ENCODE measurements around the gene SRPX. TPM values are rescaled to one million over a fixed set of nuclear protein-coding genes. Genes with fewer than 3 reads are reported as not detected.

Gene SRPX
- total and polyA plus RNA-seq, 8 donors, result 2.3 to 23.6 (median 12.6) TPM

DNA sequence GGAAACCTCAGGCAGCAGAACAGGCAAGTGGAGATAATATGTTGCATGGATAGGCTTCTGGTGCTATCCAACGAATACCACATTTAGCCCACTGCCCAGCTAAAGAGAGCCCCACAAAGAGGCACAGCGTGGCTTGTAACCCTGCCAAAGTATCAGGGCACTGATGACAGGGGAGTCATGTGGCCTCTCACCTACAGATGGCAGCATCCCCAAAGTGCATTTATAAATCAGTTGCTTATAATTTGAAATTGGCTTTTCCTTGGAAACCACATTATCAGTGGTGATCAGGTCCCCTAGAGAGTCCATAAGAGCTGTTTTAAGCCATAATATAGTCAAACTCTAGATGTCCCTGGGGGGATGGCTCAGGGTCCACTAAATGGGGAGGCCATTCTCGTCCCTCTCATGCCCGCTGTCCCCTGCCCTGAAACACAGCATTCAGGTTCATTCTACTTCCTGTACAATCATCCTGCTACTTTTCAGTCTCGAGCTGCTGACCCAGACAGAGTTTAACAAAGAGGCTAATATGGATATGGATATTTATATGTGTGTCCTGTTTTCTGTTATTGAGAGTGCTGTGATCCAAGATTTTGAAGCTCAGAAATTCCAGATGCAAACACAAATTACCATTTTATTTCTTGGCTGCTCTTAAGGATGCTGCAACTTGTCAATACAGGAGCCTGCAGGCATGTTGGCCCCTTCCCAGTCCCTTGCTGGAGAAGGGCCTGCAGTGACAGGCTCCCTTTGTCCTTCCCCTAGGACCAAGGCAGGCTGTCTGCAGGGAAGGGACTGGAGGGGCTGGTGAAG, 28.5 kb downstream of the SRPX start:
- Histone ChIP-seq H3K4me3 (no peak overlapping the region), H3K4me1 (no peaks in the 10 kb centered on the region), H3K27me3 (peaks cover 0 to 6% (median 0%) of the 10 kb centered on the region in 4 donors), H3K27ac (no peak overlapping the region), H3K36me3 (no peaks in the 10 kb centered on the region), H3K9me3 (no peaks in the 10 kb centered on the region)
- WGBS, 2 donors, result 40 to 46% methylated on average over 5 of the region's 5 CpGs
- FAIRE-seq, result no peak
- intact Hi-C loops (cut with DNase I), result no loop called here
- peak in 2 of 6 donors; percentile 17 to 43 for DNase-seq
- ATAC-seq, result peak; percentile 46 to 74 (median 63)
- TF ChIP-seq, protein P1, sequence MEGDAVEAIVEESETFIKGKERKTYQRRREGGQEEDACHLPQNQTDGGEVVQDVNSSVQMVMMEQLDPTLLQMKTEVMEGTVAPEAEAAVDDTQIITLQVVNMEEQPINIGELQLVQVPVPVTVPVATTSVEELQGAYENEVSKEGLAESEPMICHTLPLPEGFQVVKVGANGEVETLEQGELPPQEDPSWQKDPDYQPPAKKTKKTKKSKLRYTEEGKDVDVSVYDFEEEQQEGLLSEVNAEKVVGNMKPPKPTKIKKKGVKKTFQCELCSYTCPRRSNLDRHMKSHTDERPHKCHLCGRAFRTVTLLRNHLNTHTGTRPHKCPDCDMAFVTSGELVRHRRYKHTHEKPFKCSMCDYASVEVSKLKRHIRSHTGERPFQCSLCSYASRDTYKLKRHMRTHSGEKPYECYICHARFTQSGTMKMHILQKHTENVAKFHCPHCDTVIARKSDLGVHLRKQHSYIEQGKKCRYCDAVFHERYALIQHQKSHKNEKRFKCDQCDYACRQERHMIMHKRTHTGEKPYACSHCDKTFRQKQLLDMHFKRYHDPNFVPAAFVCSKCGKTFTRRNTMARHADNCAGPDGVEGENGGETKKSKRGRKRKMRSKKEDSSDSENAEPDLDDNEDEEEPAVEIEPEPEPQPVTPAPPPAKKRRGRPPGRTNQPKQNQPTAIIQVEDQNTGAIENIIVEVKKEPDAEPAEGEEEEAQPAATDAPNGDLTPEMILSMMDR (IDR thresholded peaks at IDR 0.05), result peak; percentile 8 to 34 (median 22)

- DNase-seq (no peak), FAIRE-seq (no peak), ATAC-seq (no peak)
- intact Hi-C loops (cut with DNase I), result no loop called here
- Histone ChIP-seq H3K9me3 (no peaks in the 10 kb centered on the region), H3K4me1 (no peaks in the 10 kb centered on the region), H3K27me3 (no peaks in the 10 kb centered on the region), H3K36me3 (no peaks in the 10 kb centered on the region), H3K4me3 (no peak overlapping the region), H3K27ac (no peak overlapping the region)
- 36 to 40% methylated on average over 7 of the region's 7 CpGs for WGBS, 2 donors
- TF ChIP-seq, protein P1 (IDR thresholded peaks at IDR 0.05), result no peak
Measured at GRCh38 chrX:38189431-38190250, 31.0 kb downstream of the SRPX start.

GRCh38 chrX:38183596-38183995, 37.1 kb downstream of the SRPX start:
- 54 to 71% methylated on average over 1 of the region's 1 CpG for WGBS, 2 donors
- H3K27ac ChIP-seq, result no peak overlapping the region
- ATAC-seq (no peak), DNase-seq (no peak), FAIRE-seq (peak; percentile 59)
- no peak overlapping the region for H3K4me3 ChIP-seq
- H3K4me1 ChIP-seq, result no peaks in the 10 kb centered on the region
- TF ChIP-seq, protein P1 (IDR thresholded peaks at IDR 0.05), result no peak
- H3K27me3 ChIP-seq, result no peaks in the 10 kb centered on the region
- H3K9me3 ChIP-seq, result no peaks in the 10 kb centered on the region
- intact Hi-C loops (cut with DNase I), result no loop called here
- no peaks in the 10 kb centered on the region for H3K36me3 ChIP-seq

- no peak overlapping the region for H3K4me3 ChIP-seq
- no peak overlapping the region for H3K27ac ChIP-seq
- no peaks in the 10 kb centered on the region for H3K4me1 ChIP-seq
- H3K36me3 ChIP-seq, result no peaks in the 10 kb centered on the region
- 57 to 69% methylated on average over 2 of the region's 2 CpGs for WGBS, 2 donors
- intact Hi-C loops (cut with DNase I), result no loop called here
- FAIRE-seq (no peak), DNase-seq (no peak), ATAC-seq (no peak)
- TF ChIP-seq, protein P1 (IDR thresholded peaks at IDR 0.05), result no peak
- H3K9me3 ChIP-seq, result no peaks in the 10 kb centered on the region
- no peaks in the 10 kb centered on the region for H3K27me3 ChIP-seq
Measured at GRCh38 chrX:38181357-38181756, 39.3 kb downstream of the SRPX start.
